Neuronal stem cell (in vitro differentiated cells): ENCODE results near the gene DBNL.

Experiments
- DNase-seq: peaks from one replicate; pipeline ENCODE4 v3.0.0-alpha.2; 2013; ENCODE audit warnings: low spot score
- H2AFZ ChIP-seq: one replicate; pipeline ENCODE4 v1.6.1; 2013; ENCODE audit warnings: mild to moderate bottlenecking, low read length, inconsistent platforms
- H2AK5ac ChIP-seq: 2 replicates; pipeline ENCODE4 v1.6.1; 2013; ENCODE audit warnings: low read depth, mild to moderate bottlenecking, inconsistent platforms, low read length, moderate library complexity, mixed read lengths
- H2BK120ac ChIP-seq: 2 replicates; pipeline ENCODE4 v1.6.1; 2013; ENCODE audit warnings: low read depth, mild to moderate bottlenecking, inconsistent platforms, low read length, moderate library complexity, mixed read lengths
- H2BK12ac ChIP-seq: one replicate; pipeline ENCODE4 v1.6.1; 2013; ENCODE audit warnings: low read length, inconsistent platforms
- H2BK15ac ChIP-seq: 2 replicates; pipeline ENCODE4 v1.6.1; 2013; ENCODE audit warnings: mild to moderate bottlenecking, low read length, inconsistent platforms, mixed read lengths
- H2BK5ac ChIP-seq: one replicate; pipeline ENCODE4 v1.6.1; 2013; ENCODE audit warnings: inconsistent platforms, mild to moderate bottlenecking, low read length, moderate library complexity
- H3K14ac ChIP-seq: one replicate; pipeline ENCODE4 v1.6.1; 2013; ENCODE audit warnings: low read length, inconsistent platforms
- H3K18ac ChIP-seq: 2 replicates; pipeline ENCODE4 v1.6.1; 2013; ENCODE audit warnings: low read length, inconsistent platforms
- H3K23ac ChIP-seq: 2 replicates; pipeline ENCODE4 v1.6.1; 2013; ENCODE audit warnings: low read depth, mild to moderate bottlenecking, mixed read lengths, low read length, inconsistent platforms; ENCODE audit not compliant: poor library complexity
- H3K27ac ChIP-seq: replicated peaks from 3 replicates; pipeline ENCODE4 v1.5.1; 2013; ENCODE audit warnings: low read length, inconsistent platforms
- H3K27me3 ChIP-seq, 3 experiments: 2 replicates each; pipeline ENCODE4 v1.6.1; 2013; ENCODE audit warnings: low read length in 3 of 3, mild to moderate bottlenecking in 2 of 3, inconsistent platforms in 1 of 3, low read depth in 1 of 3, mixed read lengths in 1 of 3, moderate library complexity in 1 of 3; ENCODE audit not compliant: control insufficient read depth in 3 of 3, insufficient read depth in 3 of 3
- H3K36me3 ChIP-seq, 2 donors: replicated peaks in 1 of 2; 2 replicates each; pipeline ENCODE4 v1.6.1; 2013; ENCODE audit warnings: low read length in 2 of 2; ENCODE audit not compliant: control insufficient read depth in 2 of 2, insufficient read depth in 2 of 2
- H3K4ac ChIP-seq: 2 replicates; pipeline ENCODE4 v1.6.1; 2013; ENCODE audit warnings: inconsistent platforms, mild to moderate bottlenecking, low read length, moderate library complexity
- H3K4me1 ChIP-seq, 2 donors: 1 replicate in 1 of 2; 2 replicates in 1 of 2; pipeline ENCODE4 v1.6.1; 2013; ENCODE audit warnings: low read length in 2 of 2, low read depth in 1 of 2; ENCODE audit not compliant: control insufficient read depth in 2 of 2, insufficient read depth in 1 of 2
- H3K4me2 ChIP-seq: one replicate; pipeline ENCODE4 v1.6.1; 2013; ENCODE audit warnings: mild to moderate bottlenecking, low read length, inconsistent platforms; ENCODE audit not compliant: insufficient read depth, poor library complexity, severe bottlenecking
- H3K4me3 ChIP-seq, 2 donors: 2 replicates each; pipeline ENCODE4 v1.5.1; 2013; ENCODE audit warnings: low read length in 2 of 2, mild to moderate bottlenecking in 2 of 2, inconsistent platforms in 1 of 2, moderate library complexity in 1 of 2
- H3K79me1 ChIP-seq: one replicate; pipeline ENCODE4 v1.6.1; 2013; ENCODE audit warnings: low read depth, mild to moderate bottlenecking, inconsistent platforms, low read length, moderate library complexity
- H3K9ac ChIP-seq: one replicate; pipeline ENCODE4 v1.6.1; 2013; ENCODE audit warnings: mild to moderate bottlenecking, low read depth, low read length, inconsistent platforms; ENCODE audit not compliant: poor library complexity
- H3K9me3 ChIP-seq, 2 donors: replicated peaks in 1 of 2; 2 replicates each; pipeline versions ENCODE3 to v1.6.1; 2013; ENCODE audit warnings: low read length in 2 of 2, mild to moderate bottlenecking in 2 of 2, inconsistent platforms in 1 of 2, low read depth in 1 of 2, mixed read lengths in 1 of 2, moderate library complexity in 1 of 2; ENCODE audit not compliant: control insufficient read depth in 2 of 2, insufficient read depth in 1 of 2
- H4K8ac ChIP-seq: one replicate; pipeline ENCODE4 v1.6.1; 2013; ENCODE audit warnings: low read depth, mild to moderate bottlenecking, inconsistent platforms, low read length, moderate library complexity
- H4K91ac ChIP-seq: one replicate; pipeline ENCODE4 v1.6.1; 2013; ENCODE audit warnings: low read length, low read depth, mild to moderate bottlenecking, inconsistent platforms; ENCODE audit not compliant: poor library complexity
- WGBS, 2 donors: extraction: QIAGEN DNeasy Blood & Tissue Kit; methylation state at CpG; one replicate each; pipeline ENCODE4 v1.1.7; 2013; ENCODE audit warnings: missing lambda C conversion rate in 2 of 2, mixed read lengths in 1 of 2; ENCODE audit not compliant: insufficient read length in 2 of 2, insufficient replicate concordance in 1 of 2; ENCODE audit errors: extremely low coverage in 2 of 2; 5-methylcytosine and 5-hydroxymethylcytosine counted together

DBNL gene

DNA sequence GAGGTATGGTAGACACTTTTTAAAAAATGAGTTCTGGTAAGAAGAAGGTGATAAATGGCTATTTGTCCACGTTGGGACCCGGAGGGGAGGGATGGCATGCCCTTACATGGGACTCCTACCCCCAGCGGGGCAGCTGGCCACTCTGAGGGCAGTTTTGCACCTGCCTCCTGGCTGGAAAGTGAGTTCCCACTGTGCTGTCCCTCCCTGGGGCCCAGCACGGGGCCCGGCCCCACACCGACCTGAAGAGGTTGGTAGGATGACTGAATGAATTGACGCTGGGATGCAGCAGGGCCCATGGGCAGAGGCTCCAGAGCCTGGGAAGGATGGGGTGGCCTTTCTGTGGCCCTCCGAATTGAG, 59.0 kb downstream of the DBNL start:
- H3K4me1 ChIP-seq, result peaks cover 8 to 14% of the 10 kb centered on the region in 2 donors
- no peak overlapping the region for H3K14ac ChIP-seq
- peak overlapping the region; percentile 57 for H3K4me2 ChIP-seq
- H4K8ac ChIP-seq, result no peak overlapping the region
- H3K27me3 ChIP-seq, result peaks cover 0 to 8% (median 5%) of the 10 kb centered on the region in 3 experiments
- peak overlapping the region; percentile 33 for H2BK12ac ChIP-seq
- H2BK15ac ChIP-seq, result peak overlapping the region; percentile 62
- H2BK120ac ChIP-seq, result no peak overlapping the region
- H2AK5ac ChIP-seq, result no peak overlapping the region
- H3K9me3 ChIP-seq, result no peaks in the 10 kb centered on the region
- DNase-seq, result no peak
- peak overlapping the region; percentile 87 for H3K18ac ChIP-seq
- H3K4ac ChIP-seq, result no peak overlapping the region
- peak overlapping the region; percentile 87 for H2AFZ ChIP-seq
- no peaks in the 10 kb centered on the region for H3K79me1 ChIP-seq
- peak overlapping the region; percentile 47 for H3K9ac ChIP-seq
- whole genome bisulfite sequencing, 2 donors, result no CpG with 5 or more reads among the region's 8 CpGs
- H3K36me3 ChIP-seq, result peaks cover 0 to 2% of the 10 kb centered on the region in 2 donors
- H4K91ac ChIP-seq, result no peak overlapping the region
- peak overlapping the region; percentile 55 for H2BK5ac ChIP-seq
- peak overlapping the region; percentile 43 to 73 for H3K4me3 ChIP-seq
- no peak overlapping the region for H3K23ac ChIP-seq
- H3K27ac ChIP-seq, result no peak overlapping the region

DNA sequence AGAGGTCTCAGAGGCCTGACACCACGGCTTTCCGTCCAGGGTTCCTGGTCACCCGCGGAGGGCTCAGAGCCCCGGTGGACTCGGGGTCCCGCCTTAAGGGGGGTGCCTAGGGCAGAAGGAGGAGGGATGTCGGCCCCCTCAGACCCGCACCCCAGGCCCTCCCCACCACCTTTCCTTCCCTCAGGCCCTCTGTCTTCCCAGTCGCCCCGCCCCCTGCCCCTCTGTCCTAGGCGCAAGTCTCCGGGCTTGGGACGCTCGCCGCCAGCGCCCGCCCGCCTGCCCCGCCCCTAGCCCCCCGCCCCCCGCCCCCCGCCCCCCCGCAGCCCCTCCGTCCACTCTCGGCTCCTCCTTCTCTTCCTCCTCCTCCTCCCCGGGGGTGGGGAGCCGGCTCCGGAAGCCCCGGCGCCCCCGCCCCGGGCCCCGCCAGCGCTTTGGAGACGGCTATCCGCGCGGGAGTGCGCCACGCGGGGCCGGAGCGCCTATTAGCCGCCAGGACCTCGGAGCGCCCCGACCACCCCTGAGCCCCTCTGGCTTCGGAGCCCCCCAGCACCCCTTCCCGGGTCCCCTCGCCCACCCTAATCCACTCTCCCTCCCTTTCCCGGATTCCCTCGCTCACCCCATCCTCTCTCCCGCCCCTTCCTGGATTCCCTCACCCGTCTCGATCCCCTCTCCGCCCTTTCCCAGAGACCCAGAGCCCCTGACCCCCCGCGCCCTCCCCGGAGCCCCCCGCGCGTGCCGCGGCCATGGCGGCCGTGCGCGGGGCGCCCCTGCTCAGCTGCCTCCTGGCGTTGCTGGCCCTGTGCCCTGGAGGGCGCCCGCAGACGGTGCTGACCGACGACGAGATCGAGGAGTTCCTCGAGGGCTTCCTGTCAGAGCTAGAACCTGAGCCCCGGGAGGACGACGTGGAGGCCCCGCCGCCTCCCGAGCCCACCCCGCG, 59.7 kb downstream of the DBNL start, which contains the start of gene AEBP1:
Gene AEBP1 (plus strand): TSS at position 423 of the 937 bp plus-strand sequence. CDS start 321 bp downstream, at position 744.
- Histone ChIP-seq H3K18ac (peak within 1 kb of the TSS; percentile 92), H4K91ac (no peak within 1 kb of the TSS), H2BK15ac (peak within 1 kb of the TSS; percentile 80), H3K9me3 (no peaks in the 10 kb centered on the region), H3K4ac (peak within 1 kb of the TSS; percentile 67), H3K4me1 (peaks cover 8 to 14% of the 10 kb centered on the region in 2 donors), H4K8ac (no peak within 1 kb of the TSS), H3K27me3 (peaks cover 0 to 8% (median 5%) of the 10 kb centered on the region in 3 experiments), H3K79me1 (no peaks in the 10 kb centered on the region), H3K9ac (peak within 1 kb of the TSS; percentile 83), H3K23ac (peak within 1 kb of the TSS; percentile 55), H2BK12ac (peak within 1 kb of the TSS; percentile 33), H2AK5ac (peak within 1 kb of the TSS; percentile 71), H3K36me3 (peaks cover 0 to 8% of the 10 kb centered on the region in 2 donors), H3K27ac (no peak within 1 kb of the TSS), H2BK5ac (peak within 1 kb of the TSS; percentile 55), H3K14ac (no peak within 1 kb of the TSS), H3K4me2 (peak within 1 kb of the TSS; percentile 83), H2AFZ (peak within 1 kb of the TSS; percentile 87), H3K4me3 (peak within 1 kb of the TSS; percentile 43 to 84), H2BK120ac (no peak within 1 kb of the TSS)
- DNase-seq, result peak; percentile 30
- WGBS, 2 donors, result no CpG with 5 or more reads among the region's 87 CpGs

DNA sequence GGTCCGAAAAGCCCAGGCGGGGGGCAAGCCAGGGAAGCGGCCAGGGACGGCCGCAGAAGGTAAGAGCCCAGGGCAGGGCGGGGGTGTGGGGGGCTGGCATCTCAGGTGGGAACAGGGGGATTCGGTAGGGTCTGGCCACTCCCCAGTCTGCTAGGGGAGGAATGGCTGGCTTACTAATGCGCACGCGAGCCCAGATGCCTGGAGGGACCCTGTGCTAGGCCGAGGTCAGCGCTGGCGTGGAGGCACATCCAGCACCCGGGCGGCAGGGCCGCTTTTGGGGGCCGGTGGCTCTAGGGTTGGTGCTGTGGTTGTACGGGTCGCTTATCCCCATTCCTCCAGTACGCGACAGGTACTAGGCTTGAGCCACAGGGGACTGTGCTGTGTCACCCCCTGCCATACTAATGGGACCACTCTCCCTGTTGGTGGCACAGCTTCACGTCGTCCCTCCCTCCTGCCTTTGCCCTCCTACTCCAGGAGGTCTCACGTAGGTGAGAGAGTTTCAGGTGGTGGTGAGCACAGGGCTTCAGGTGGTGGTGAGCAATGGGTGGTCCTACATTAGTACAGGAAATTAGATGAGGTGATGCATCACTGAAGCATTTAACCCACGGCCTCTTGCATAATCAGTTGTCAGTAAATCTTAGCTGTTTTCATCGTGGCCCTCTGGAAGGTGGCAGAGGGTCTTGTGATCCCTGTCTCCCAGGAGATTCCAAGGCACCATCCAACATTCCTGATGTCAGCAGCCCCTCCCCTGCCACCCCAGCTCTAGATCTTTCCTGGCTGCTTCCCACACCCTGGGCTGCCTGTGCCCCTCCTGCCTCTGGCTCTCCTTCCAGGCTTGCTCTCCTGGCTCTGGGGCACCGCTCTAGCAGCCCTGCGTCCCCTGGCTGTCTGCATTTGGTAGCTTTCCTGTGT, 60.6 kb downstream of the DBNL start:
- H3K4me2 ChIP-seq, result peak overlapping the region; percentile 83
- H3K79me1 ChIP-seq, result no peaks in the 10 kb centered on the region
- no peaks in the 10 kb centered on the region for H3K9me3 ChIP-seq
- peak overlapping the region; percentile 70 for H3K23ac ChIP-seq
- peaks cover 8 to 14% of the 10 kb centered on the region in 2 donors for H3K4me1 ChIP-seq
- H4K8ac ChIP-seq, result no peak overlapping the region
- H3K36me3 ChIP-seq, result peaks cover 6 to 14% of the 10 kb centered on the region in 2 donors
- H2BK12ac ChIP-seq, result no peak overlapping the region
- H3K14ac ChIP-seq, result no peak overlapping the region
- H4K91ac ChIP-seq, result no peak overlapping the region
- H2AK5ac ChIP-seq, result peak overlapping the region; percentile 71
- peak overlapping the region; percentile 85 for H2AFZ ChIP-seq
- H2BK15ac ChIP-seq, result no peak overlapping the region
- peak overlapping the region; percentile 43 to 84 for H3K4me3 ChIP-seq
- no peak overlapping the region for H2BK120ac ChIP-seq
- peak; percentile 27 for DNase-seq
- no peak overlapping the region for H2BK5ac ChIP-seq
- no peak overlapping the region for H3K27ac ChIP-seq
- H3K18ac ChIP-seq, result peak overlapping the region; percentile 92
- whole genome bisulfite sequencing, 2 donors, result no CpG with 5 or more reads among the region's 28 CpGs
- peak overlapping the region; percentile 83 for H3K9ac ChIP-seq
- H3K27me3 ChIP-seq, result peaks cover 0 to 8% (median 5%) of the 10 kb centered on the region in 3 experiments
- H3K4ac ChIP-seq, result peak overlapping the region; percentile 67
